ENCODE results near the gene CCDC6.

GRCh38 chr10:59852670-59853069 is 53.7 kb downstream of the CCDC6 start:
- TF ChIP-seq FOXM1 (IDR thresholded peaks at IDR 0.05; ENCODE audit: borderline replicate concordance) (no peak), ELF4 (IDR thresholded peaks at IDR 0.05) (no peak), LEF1 (IDR thresholded peaks at IDR 0.05; ENCODE audit: borderline replicate concordance) (no peak), L3MBTL2 (conservative IDR thresholded peaks at IDR 0.05) (no peak), TARDBP (IDR thresholded peaks at IDR 0.05) (no peak), SP1 (IDR thresholded peaks at IDR 0.05) (no peak), FOXA1 (IDR thresholded peaks at IDR 0.05) (no peak), CTBP1 (IDR thresholded peaks at IDR 0.05; ENCODE audit: borderline replicate concordance) (no peak)

Data from HEK293T (cell line).